Type B pancreatic cell (in vitro differentiated cells): ENCODE results near the gene PRMT9. TPM values are rescaled to one million over a fixed set of nuclear protein-coding genes. Genes with fewer than 3 reads are reported as not detected.

Source experiments
- DNase-seq: peaks from one replicate; pipeline ENCODE4 v3.0.0; 2021; ENCODE audit warnings: mixed read lengths; ENCODE audit not compliant: unreplicated experiment; ENCODE audit errors: extremely low spot score
- H3K27ac Mint-ChIP-seq: 2 replicates; pipeline ENCODE4 v1.8.0; 2021; ENCODE audit warnings: mild to moderate bottlenecking, mixed read lengths
- H3K27me3 Mint-ChIP-seq: 2 replicates; pipeline ENCODE4 v1.8.0; 2021; ENCODE audit warnings: mixed read lengths
- H3K36me3 Mint-ChIP-seq: 2 replicates; pipeline ENCODE4 v1.8.0; 2021; ENCODE audit warnings: mixed read lengths
- H3K4me1 Mint-ChIP-seq: one replicate; pipeline ENCODE4 v1.8.0; 2021; ENCODE audit warnings: mixed read lengths; ENCODE audit not compliant: unreplicated experiment
- H3K4me3 Mint-ChIP-seq: 2 replicates; pipeline ENCODE4 v1.8.0; 2021; ENCODE audit warnings: mild to moderate bottlenecking, mixed read lengths
- H3K9me3 Mint-ChIP-seq: 2 replicates; pipeline ENCODE4 v1.8.0; 2021; ENCODE audit warnings: mixed read lengths
- CTCF ChIP-seq: fragments of 200-600 bp; sonication (generic); conservative IDR thresholded peaks from 2 replicates; pipeline ENCODE4 v1.5.0; 2021; ENCODE audit warnings: antibody characterized with exemption, mild to moderate bottlenecking
- total RNA-seq: library from RNA; stranded (reverse); gene quantifications from 2 replicates; pipeline ENCODE4 v1.2.1, GENCODE V29; 2021; ENCODE audit warnings: low replicate concordance

The PRMT9 gene
- total RNA-seq, 1 donor from 2014 or later: 12.5 TPM

- no peak for TF ChIP-seq CTCF
- Mint-ChIP-seq H3K27me3 (no peaks in the 10 kb centered on the region), H3K27ac (no peak overlapping the region), H3K9me3 (peaks cover 7% of the 10 kb centered on the region), H3K4me1 (no peaks in the 10 kb centered on the region), H3K36me3 (peaks cover 44% of the 10 kb centered on the region), H3K4me3 (no peak overlapping the region)
- no peak for DNase-seq
These were observed 43.6 kb downstream of the PRMT9 start for GRCh38 chr4:147640331-147640730.

- Mint-ChIP-seq H3K4me1 (no peaks in the 10 kb centered on the region), H3K27ac (no peak overlapping the region), H3K9me3 (peaks cover 7% of the 10 kb centered on the region), H3K4me3 (no peak overlapping the region), H3K36me3 (peaks cover 45% of the 10 kb centered on the region), H3K27me3 (no peaks in the 10 kb centered on the region)
- no peak for TF ChIP-seq CTCF
- DNase-seq: no peak
These were observed 44.6 kb downstream of the PRMT9 start for GRCh38 chr4:147639388-147639787.

DNA sequence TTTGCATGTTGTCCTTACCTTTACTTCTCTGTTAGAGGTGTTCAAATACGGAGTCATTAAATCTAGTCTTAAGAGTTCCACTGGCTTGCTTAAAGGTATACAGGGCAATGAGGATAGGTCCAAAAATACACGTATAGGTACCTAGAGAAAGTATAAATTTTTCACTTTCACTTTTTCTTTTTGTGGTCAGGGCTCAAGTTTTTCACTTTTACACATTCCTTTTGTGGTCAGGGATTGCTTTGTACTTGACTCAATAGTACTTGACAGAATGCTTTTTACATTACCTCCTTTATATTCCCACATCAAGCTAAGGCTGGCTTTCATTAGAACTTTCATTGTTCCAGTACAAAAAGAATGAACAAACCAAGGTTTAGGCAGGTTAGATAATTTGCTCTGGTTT, 45.0 kb downstream of the PRMT9 start:
- H3K27me3 Mint-ChIP-seq: no peaks in the 10 kb centered on the region
- H3K36me3 Mint-ChIP-seq: peaks cover 49% of the 10 kb centered on the region
- H3K9me3 Mint-ChIP-seq: peaks cover 7% of the 10 kb centered on the region
- H3K4me3 Mint-ChIP-seq: no peak overlapping the region
- no peak overlapping the region for H3K27ac Mint-ChIP-seq
- no peak for DNase-seq
- H3K4me1 Mint-ChIP-seq: no peaks in the 10 kb centered on the region
- no peak for TF ChIP-seq CTCF

DNA sequence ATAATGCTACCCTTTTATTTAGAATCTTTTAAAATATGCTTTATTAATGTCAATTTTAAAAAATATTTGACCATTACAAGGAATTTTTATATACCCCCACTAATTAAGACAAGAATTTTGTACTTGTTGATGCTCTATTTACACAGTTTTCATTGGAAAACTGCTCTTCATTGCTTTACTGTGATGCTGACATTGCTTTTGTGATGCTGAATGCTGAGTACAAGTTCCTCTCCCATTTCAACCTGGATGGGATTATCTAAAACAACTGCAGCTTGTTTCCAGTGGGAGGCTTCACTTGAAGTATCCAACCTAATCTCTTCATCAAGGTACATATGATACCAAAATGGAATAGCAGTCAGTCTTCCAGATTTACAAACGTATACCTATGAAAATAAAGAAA, 45.6 kb downstream of the PRMT9 start:
- no peaks in the 10 kb centered on the region for H3K27me3 Mint-ChIP-seq
- no peak for DNase-seq
- TF ChIP-seq CTCF: no peak
- H3K9me3 Mint-ChIP-seq: peaks cover 7% of the 10 kb centered on the region
- peaks cover 55% of the 10 kb centered on the region for H3K36me3 Mint-ChIP-seq
- H3K4me3 Mint-ChIP-seq: no peak overlapping the region
- H3K27ac Mint-ChIP-seq: no peak overlapping the region
- H3K4me1 Mint-ChIP-seq: no peaks in the 10 kb centered on the region

GRCh38 chr4:147635348-147635747, 48.6 kb downstream of the PRMT9 start:
- Mint-ChIP-seq H3K4me1 (no peaks in the 10 kb centered on the region), H3K27ac (no peak overlapping the region), H3K36me3 (peaks cover 48% of the 10 kb centered on the region), H3K4me3 (no peak overlapping the region), H3K9me3 (peaks cover 7% of the 10 kb centered on the region), H3K27me3 (no peaks in the 10 kb centered on the region)
- no peak for TF ChIP-seq CTCF
- no peak for DNase-seq

DNA sequence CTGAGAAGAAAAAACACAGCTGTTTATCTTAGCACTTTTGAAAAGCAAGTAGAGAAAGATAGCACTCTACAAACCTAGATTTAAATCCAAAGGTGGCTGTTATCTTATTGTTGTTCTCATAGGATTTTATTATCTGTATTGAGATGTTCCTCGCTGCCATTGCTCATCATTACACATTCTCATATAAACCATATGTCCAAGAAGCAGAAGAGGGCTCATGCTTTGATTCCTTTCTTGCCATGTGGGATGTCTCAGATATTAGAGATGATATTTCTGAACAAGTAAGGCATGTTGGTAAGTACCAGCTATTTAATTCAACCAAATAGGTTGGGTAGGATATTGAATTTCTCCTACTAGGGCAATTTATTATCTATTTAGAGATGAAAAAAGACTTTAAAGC, 50.3 kb downstream of the PRMT9 start:
- H3K36me3 Mint-ChIP-seq: peaks cover 42% of the 10 kb centered on the region
- no peak for TF ChIP-seq CTCF
- H3K4me3 Mint-ChIP-seq: no peak overlapping the region
- H3K27me3 Mint-ChIP-seq: no peaks in the 10 kb centered on the region
- no peaks in the 10 kb centered on the region for H3K4me1 Mint-ChIP-seq
- DNase-seq: no peak
- H3K9me3 Mint-ChIP-seq: peaks cover 7% of the 10 kb centered on the region
- H3K27ac Mint-ChIP-seq: no peak overlapping the region
